DND-41 (cell line): ENCODE data around the gene C11orf24.

Source experiments
- ATAC-seq: fragments of 200-7000 bp; cut with Tn5 transposase; 3 replicates; pipeline ENCODE4 v1.9.1; 2021; ENCODE audit warnings: low read depth; ENCODE audit not compliant: insufficient read depth
- DNase-seq: peaks from one replicate; pipeline ENCODE4 v3.0.0-alpha.2; 2020
- H2AFZ ChIP-seq: 2 replicates; pipeline ENCODE4 v1.6.0; 2012; ENCODE audit warnings: low read depth, low read length
- H3K27ac ChIP-seq: 2 replicates; pipeline ENCODE4 v1.5.1; 2012; ENCODE audit warnings: low read length, inconsistent platforms
- H3K27me3 ChIP-seq: fragments of 200-600 bp; sonication (generic); 2 replicates; pipeline ENCODE4 v1.6.0; 2012; ENCODE audit warnings: low read length, mild to moderate bottlenecking, inconsistent platforms; ENCODE audit not compliant: insufficient read depth, poor library complexity
- H3K36me3 ChIP-seq: 2 replicates; pipeline ENCODE4 v1.5.1; 2012; ENCODE audit warnings: low read length, inconsistent platforms; ENCODE audit not compliant: insufficient read depth
- H3K4me1 ChIP-seq: 2 replicates; pipeline ENCODE4 v1.5.1; 2012; ENCODE audit warnings: mild to moderate bottlenecking, low read length; ENCODE audit not compliant: insufficient read depth
- H3K4me2 ChIP-seq: 2 replicates; pipeline ENCODE4 v1.6.0; 2012; ENCODE audit warnings: mild to moderate bottlenecking, moderate library complexity, low read length, inconsistent platforms; ENCODE audit not compliant: insufficient read depth
- H3K4me3 ChIP-seq, 2 experiments: fragments of 200-600 bp in 1 of 2; shearing (Covaris generic) in 1 of 2; 2 replicates each; pipeline ENCODE4 v1.5.1; 2012 to 2016; ENCODE audit warnings: inconsistent platforms in 2 of 2, low read length in 2 of 2, mild to moderate bottlenecking in 2 of 2, low read depth in 1 of 2, moderate library complexity in 1 of 2
- H3K79me2 ChIP-seq: 2 replicates; pipeline ENCODE4 v1.6.0; 2012; ENCODE audit warnings: low read length, inconsistent platforms; ENCODE audit not compliant: insufficient read depth
- H3K9ac ChIP-seq: 2 replicates; pipeline ENCODE4 v1.6.0; 2012; ENCODE audit warnings: low read depth, mild to moderate bottlenecking, inconsistent platforms, low read length, moderate library complexity
- H3K9me3 ChIP-seq: 2 replicates; pipeline ENCODE4 v1.5.1; 2012; ENCODE audit warnings: low read length, moderate library complexity, mild to moderate bottlenecking, inconsistent platforms; ENCODE audit not compliant: insufficient read depth, severe bottlenecking
- H4K20me1 ChIP-seq: 2 replicates; pipeline ENCODE4 v1.6.0; 2012; ENCODE audit warnings: low read length; ENCODE audit not compliant: insufficient read depth
- EZH2 ChIP-seq: IDR thresholded peaks from 3 replicates; pipeline ENCODE4 v1.6.1; 2012; ENCODE audit warnings: borderline replicate concordance, low read depth, mild to moderate bottlenecking, moderate library complexity, low read length, inconsistent platforms; ENCODE audit not compliant: severe bottlenecking
- TF ChIP-seq, protein P1 (sequence below): IDR thresholded peaks from 2 replicates; pipeline ENCODE4 v1.5.1; 2012; ENCODE audit warnings: borderline replicate concordance, low read length, moderate library complexity, mild to moderate bottlenecking; ENCODE audit not compliant: poor library complexity, severe bottlenecking; ENCODE audit errors: extremely low read depth

C11orf24 gene

DNA sequence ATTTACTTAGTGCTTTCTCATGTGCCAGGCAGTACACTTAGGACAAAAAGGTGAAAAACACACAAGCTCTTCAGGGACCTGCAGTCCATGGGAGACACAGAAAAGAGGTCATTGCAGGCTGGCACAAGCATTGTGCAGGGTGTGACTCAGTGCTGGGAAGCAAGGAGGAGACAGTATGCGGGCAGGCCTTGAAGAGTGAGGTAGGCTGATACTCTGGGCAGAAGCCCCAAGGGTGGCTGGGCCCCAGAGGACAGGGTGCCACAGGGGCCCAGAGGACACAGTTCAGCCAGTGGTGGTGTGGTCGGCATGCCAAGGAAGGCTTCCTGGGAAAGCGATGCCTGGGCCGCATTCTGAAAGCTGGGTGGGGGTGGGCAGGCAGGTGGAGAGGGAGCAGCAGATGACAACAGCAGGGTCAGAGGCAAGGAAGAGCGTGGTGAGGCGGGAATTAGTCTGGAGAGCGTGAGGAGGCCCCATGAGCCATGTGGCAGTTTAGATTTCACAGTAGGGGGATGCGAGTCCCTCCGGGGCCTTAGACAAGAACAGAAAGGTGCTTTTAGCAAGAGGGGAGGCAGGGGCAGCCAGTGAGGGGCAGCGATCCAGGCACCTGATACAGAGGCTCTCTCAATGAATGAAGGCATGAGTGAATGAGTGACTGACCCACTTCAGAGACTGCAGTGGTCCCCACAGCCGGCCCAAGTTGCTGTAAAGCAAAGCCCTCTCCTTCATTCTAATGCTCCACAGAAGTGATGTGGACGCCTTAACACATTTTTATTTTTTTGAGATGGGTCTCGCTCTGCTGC is 6.8 kb downstream of the C11orf24 start:
- Histone ChIP-seq H3K27me3 (no peaks in the 10 kb centered on the region), H2AFZ (no peak overlapping the region), H3K4me1 (peaks cover 6% of the 10 kb centered on the region; the same call in 1 of the 2 replicates), H3K4me2 (no peak overlapping the region), H3K79me2 (no peaks in the 10 kb centered on the region), H3K4me3 (no peak overlapping the region), H4K20me1 (peaks cover 4% of the 10 kb centered on the region), H3K27ac (no peak overlapping the region), H3K9me3 (no peaks in the 10 kb centered on the region), H3K36me3 (peaks cover 51% of the 10 kb centered on the region), H3K9ac (no peak overlapping the region)
- TF ChIP-seq EZH2 = no peak
- TF ChIP-seq, protein P1, sequence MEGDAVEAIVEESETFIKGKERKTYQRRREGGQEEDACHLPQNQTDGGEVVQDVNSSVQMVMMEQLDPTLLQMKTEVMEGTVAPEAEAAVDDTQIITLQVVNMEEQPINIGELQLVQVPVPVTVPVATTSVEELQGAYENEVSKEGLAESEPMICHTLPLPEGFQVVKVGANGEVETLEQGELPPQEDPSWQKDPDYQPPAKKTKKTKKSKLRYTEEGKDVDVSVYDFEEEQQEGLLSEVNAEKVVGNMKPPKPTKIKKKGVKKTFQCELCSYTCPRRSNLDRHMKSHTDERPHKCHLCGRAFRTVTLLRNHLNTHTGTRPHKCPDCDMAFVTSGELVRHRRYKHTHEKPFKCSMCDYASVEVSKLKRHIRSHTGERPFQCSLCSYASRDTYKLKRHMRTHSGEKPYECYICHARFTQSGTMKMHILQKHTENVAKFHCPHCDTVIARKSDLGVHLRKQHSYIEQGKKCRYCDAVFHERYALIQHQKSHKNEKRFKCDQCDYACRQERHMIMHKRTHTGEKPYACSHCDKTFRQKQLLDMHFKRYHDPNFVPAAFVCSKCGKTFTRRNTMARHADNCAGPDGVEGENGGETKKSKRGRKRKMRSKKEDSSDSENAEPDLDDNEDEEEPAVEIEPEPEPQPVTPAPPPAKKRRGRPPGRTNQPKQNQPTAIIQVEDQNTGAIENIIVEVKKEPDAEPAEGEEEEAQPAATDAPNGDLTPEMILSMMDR = no peak
- no peak for ATAC-seq
- no peak for DNase-seq

DNA sequence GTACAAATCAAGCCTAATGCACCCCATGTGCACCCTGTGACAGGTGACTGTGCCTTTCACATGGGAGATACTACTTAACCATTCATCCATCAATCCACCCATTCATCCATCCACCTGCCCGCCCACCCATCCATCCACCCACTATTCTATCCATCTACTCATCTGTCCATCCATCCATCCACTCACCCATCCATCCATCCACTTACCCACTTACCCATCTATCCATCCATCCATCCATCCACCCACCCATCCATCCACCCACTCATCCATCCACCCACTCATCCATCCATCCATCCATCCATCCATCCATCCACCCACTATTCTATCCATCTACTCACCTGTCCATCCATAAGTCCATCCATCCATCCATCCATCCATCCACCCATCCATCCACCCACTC is 7.5 kb downstream of the C11orf24 start:
- H3K4me2 ChIP-seq = no peak overlapping the region
- H2AFZ ChIP-seq = no peak overlapping the region
- peaks cover under 1% of the 10 kb centered on the region; the same call in 1 of the 2 replicates for H4K20me1 ChIP-seq
- H3K36me3 ChIP-seq = peaks cover 51% of the 10 kb centered on the region
- no peaks in the 10 kb centered on the region for H3K27me3 ChIP-seq
- 0 out of 2 replicates have a peak, but pooled peaks cover under 1% of the 10 kb centered on the region for H3K4me1 ChIP-seq
- no peak overlapping the region for H3K4me3 ChIP-seq
- TF ChIP-seq EZH2 = no peak
- TF ChIP-seq, protein P1 = no peak
- DNase-seq (no peak), ATAC-seq (no peak)
- H3K79me2 ChIP-seq = no peaks in the 10 kb centered on the region
- H3K27ac ChIP-seq = no peak overlapping the region
- H3K9ac ChIP-seq = no peak overlapping the region
- no peaks in the 10 kb centered on the region for H3K9me3 ChIP-seq

DNA sequence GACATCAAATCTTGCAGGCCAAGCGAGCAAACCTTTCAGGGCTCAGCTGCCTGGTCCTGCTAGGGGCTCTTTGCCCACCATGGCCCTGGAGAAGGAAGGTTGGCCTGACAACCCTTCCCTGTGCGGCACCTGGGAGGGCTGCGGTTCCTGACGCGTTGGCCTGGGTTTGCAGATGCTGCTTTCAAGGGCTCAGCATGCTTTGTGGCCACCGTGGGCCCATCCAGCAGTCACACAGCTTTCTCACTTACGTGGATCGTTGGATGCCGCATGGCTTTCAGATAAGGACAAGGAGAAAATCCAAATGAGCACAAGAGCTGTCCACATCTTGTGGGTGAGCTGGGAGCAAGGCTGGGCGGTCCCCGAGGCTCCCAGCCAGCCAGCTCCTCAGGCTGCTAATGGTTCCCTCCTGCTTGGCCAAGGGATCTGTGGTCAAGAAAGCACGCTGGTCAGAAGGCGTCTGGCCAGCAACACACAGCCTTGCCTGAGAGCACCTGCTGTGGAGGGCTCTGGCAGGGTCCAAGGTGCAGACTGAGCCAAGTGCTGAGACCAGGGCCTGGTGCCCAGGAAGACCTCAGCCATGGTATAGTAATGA is 8.2 kb downstream of the C11orf24 start:
- Histone ChIP-seq H3K4me2 (no peak overlapping the region), H3K36me3 (peaks cover 51% of the 10 kb centered on the region), H3K4me1 (no peaks in the 10 kb centered on the region)

More for the DNA sequence above, 8.2 kb downstream of the C11orf24 start:
- TF ChIP-seq EZH2 = no peak
- TF ChIP-seq, protein P1 = no peak
- ATAC-seq (no peak), DNase-seq (no peak)
- Histone ChIP-seq H2AFZ (no peak overlapping the region), H3K9ac (no peak overlapping the region), H3K4me3 (no peak overlapping the region), H3K79me2 (no peaks in the 10 kb centered on the region), H3K9me3 (no peaks in the 10 kb centered on the region), H3K27ac (no peak overlapping the region), H4K20me1 (no peaks in the 10 kb centered on the region), H3K27me3 (no peaks in the 10 kb centered on the region)
